H1 (cell line): Measurements from ENCODE around the gene RAD51B. TPM values are rescaled to one million over a fixed set of nuclear protein-coding genes. Genes with fewer than 3 reads are reported as not detected.

Experiments used
- CTCF ChIA-PET: fragments of 300-600 bp; sonication (Branson Sonifier 250); formaldehyde crosslinking; loops from one replicate; lab custom pipeline; 2021; ENCODE audit not compliant: partially characterized antibody; lab: Charles Lee
- POLR2A ChIA-PET: fragments of 300-600 bp; sonication (Branson Sonifier 250); formaldehyde crosslinking; loops from one replicate; lab custom pipeline; 2021; ENCODE audit warnings: inconsistent platforms; ENCODE audit not compliant: partially characterized antibody; lab: Charles Lee
- DNase-seq, 2 experiments: peaks; one replicate each; pipeline versions ENCODE4 v3.0.0 to v3.0.0-alpha.2; 2010 to 2022; ENCODE audit warnings: low spot score in 2 of 2, low read depth in 1 of 2, mixed read lengths in 1 of 2
- FAIRE-seq: peaks from 2 replicates; lab custom pipeline; 2011; peaks lifted over from hg19 to GRCh38; lab: Jason Lieb, UNC
- H2AFZ ChIP-seq: 2 replicates; pipeline ENCODE4 v1.8.1; 2012; ENCODE audit warnings: low read length, inconsistent platforms
- H2AK5ac ChIP-seq: 2 replicates; pipeline ENCODE4 v1.6.1; 2013; ENCODE audit warnings: low read depth, low read length
- H2BK120ac ChIP-seq: replicated peaks from 2 replicates; pipeline ENCODE3; 2013; ENCODE audit warnings: low read depth, low read length, inconsistent platforms
- H2BK12ac ChIP-seq: 2 replicates; pipeline ENCODE4 v1.6.1; 2013; ENCODE audit warnings: low read depth, low read length
- H2BK15ac ChIP-seq: 2 replicates; pipeline ENCODE4 v1.6.1; 2013; ENCODE audit warnings: low read length
- H2BK20ac ChIP-seq: 2 replicates; pipeline ENCODE4 v1.6.1; 2013; ENCODE audit warnings: low read length
- H2BK5ac ChIP-seq: 2 replicates; pipeline ENCODE4 v1.6.1; 2013; ENCODE audit warnings: low read depth, low read length
- H3K14ac ChIP-seq: 2 replicates; pipeline ENCODE4 v1.6.1; 2013; ENCODE audit warnings: inconsistent platforms; ENCODE audit not compliant: insufficient read length
- H3K18ac ChIP-seq: 2 replicates; pipeline ENCODE4 v1.6.1; 2013; ENCODE audit warnings: low read length; ENCODE audit errors: extremely low read depth
- H3K23ac ChIP-seq: 2 replicates; pipeline ENCODE4 v1.6.1; 2013; ENCODE audit warnings: inconsistent platforms; ENCODE audit not compliant: insufficient read length
- H3K23me2 ChIP-seq: 2 replicates; pipeline ENCODE4 v1.6.1; 2013; ENCODE audit warnings: low read depth, low read length
- H3K27ac ChIP-seq: 2 replicates; pipeline ENCODE4 v1.6.1; 2011; ENCODE audit warnings: low read depth, low read length, inconsistent platforms
- H3K27me3 ChIP-seq, 4 experiments: replicated peaks in 1 of 4; 1 replicate in 1 of 4; 2 replicates in 3 of 4; pipeline versions ENCODE4 v1.6.1 to v1.8.1; 2011 to 2013; ENCODE audit warnings: low read length in 3 of 4, mild to moderate bottlenecking in 3 of 4, inconsistent platforms in 2 of 4, mixed read lengths in 2 of 4, moderate library complexity in 1 of 4; ENCODE audit not compliant: control insufficient read depth in 3 of 4, insufficient read depth in 3 of 4; ENCODE audit errors: extremely low read depth in 1 of 4
- H3K36me3 ChIP-seq, 4 experiments: 2 replicates each; pipeline versions ENCODE4 v1.6.1 to v1.8.1; 2011 to 2013; ENCODE audit warnings: mild to moderate bottlenecking in 4 of 4, low read length in 3 of 4, moderate library complexity in 2 of 4, control low read depth in 1 of 4, inconsistent platforms in 1 of 4; ENCODE audit not compliant: insufficient read depth in 4 of 4, control insufficient read depth in 2 of 4
- H3K4ac ChIP-seq: replicated peaks from 2 replicates; pipeline ENCODE3; 2013; ENCODE audit warnings: low read length, low read depth, mixed read lengths, inconsistent platforms; ENCODE audit not compliant: insufficient read length
- H3K4me1 ChIP-seq, 4 experiments: replicated peaks in 1 of 4; 1 replicate in 1 of 4; 2 replicates in 3 of 4; pipeline versions ENCODE4 v1.6.1 to v1.8.1; 2011 to 2013; ENCODE audit warnings: low read length in 3 of 4, inconsistent platforms in 2 of 4, mixed read lengths in 1 of 4; ENCODE audit not compliant: insufficient read depth in 4 of 4, control insufficient read depth in 3 of 4
- H3K4me2 ChIP-seq, 2 experiments: 2 replicates each; pipeline versions ENCODE4 v1.6.1 to v1.8.1; 2011 to 2013; ENCODE audit warnings: low read depth in 2 of 2, low read length in 2 of 2, control low read depth in 1 of 2, inconsistent platforms in 1 of 2, mild to moderate bottlenecking in 1 of 2; ENCODE audit not compliant: insufficient read depth in 1 of 2
- H3K4me3 ChIP-seq, 4 experiments: fragments of 200-600, 300-600 bp in 1 of 4; sonication (generic), shearing (Covaris generic), sonication (Bioruptor Twin) in 1 of 4; 2 replicates each; pipeline versions ENCODE4 v1.5.1 to v1.8.1; 2011 to 2016; ENCODE audit warnings: low read length in 4 of 4, low read depth in 3 of 4, control low read depth in 2 of 4, inconsistent platforms in 2 of 4, mild to moderate bottlenecking in 2 of 4, mixed read lengths in 1 of 4, moderate library complexity in 1 of 4; ENCODE audit not compliant: insufficient read depth in 2 of 4; ENCODE audit errors: extremely low read depth in 1 of 4
- H3K56ac ChIP-seq: replicated peaks from 2 replicates; pipeline ENCODE3; 2013; ENCODE audit warnings: low read depth, mild to moderate bottlenecking, mixed read lengths, low read length, inconsistent platforms; ENCODE audit not compliant: insufficient read length
- H3K79me1 ChIP-seq: 2 replicates; pipeline ENCODE4 v1.6.1; 2013; ENCODE audit warnings: low read depth, low read length, control low read depth
- H3K79me2 ChIP-seq, 2 experiments: 2 replicates each; pipeline versions ENCODE4 v1.6.1 to v1.8.1; 2012 to 2013; ENCODE audit warnings: low read length in 2 of 2, mild to moderate bottlenecking in 2 of 2, inconsistent platforms in 1 of 2; ENCODE audit not compliant: insufficient read depth in 2 of 2, control insufficient read depth in 1 of 2
- H3K9ac ChIP-seq, 4 experiments: replicated peaks in 1 of 4; 1 replicate in 1 of 4; 2 replicates in 3 of 4; pipeline versions ENCODE4 v1.6.1 to v1.8.1; 2011 to 2013; ENCODE audit warnings: low read depth in 3 of 4, low read length in 3 of 4, control low read depth in 2 of 4, mild to moderate bottlenecking in 2 of 4, moderate library complexity in 2 of 4, inconsistent platforms in 1 of 4; ENCODE audit errors: extremely low read depth in 1 of 4
- H3K9me3 ChIP-seq, 2 experiments: 2 replicates each; pipeline versions ENCODE4 v1.6.1 to v1.8.1; 2012 to 2013; ENCODE audit warnings: mild to moderate bottlenecking in 2 of 2, moderate library complexity in 2 of 2, control low read depth in 1 of 2, inconsistent platforms in 1 of 2, low read depth in 1 of 2, low read length in 1 of 2, mixed read lengths in 1 of 2; ENCODE audit not compliant: insufficient read depth in 2 of 2
- H4K20me1 ChIP-seq, 2 experiments: replicated peaks in 1 of 2; 2 replicates each; pipeline versions ENCODE3 to v1.8.1; 2011 to 2013; ENCODE audit warnings: inconsistent platforms in 2 of 2, low read length in 2 of 2, mild to moderate bottlenecking in 1 of 2; ENCODE audit not compliant: insufficient read depth in 2 of 2, control insufficient read depth in 1 of 2
- H4K5ac ChIP-seq: 2 replicates; pipeline ENCODE4 v1.6.1; 2013; ENCODE audit warnings: low read length, low read depth, mixed read lengths, inconsistent platforms; ENCODE audit not compliant: insufficient read length
- H4K8ac ChIP-seq: 2 replicates; pipeline ENCODE4 v1.8.0; 2013; ENCODE audit warnings: mild to moderate bottlenecking, moderate library complexity, low read length, inconsistent platforms; ENCODE audit not compliant: insufficient read depth; ENCODE audit errors: extremely low read depth
- H4K91ac ChIP-seq: replicated peaks from 2 replicates; pipeline ENCODE3; 2013; ENCODE audit warnings: low read length, mixed read lengths, inconsistent platforms; ENCODE audit not compliant: insufficient read length
- CREB1 ChIP-seq: IDR thresholded peaks from 2 replicates; pipeline ENCODE4 v1.6.1; 2012; ENCODE audit warnings: inconsistent platforms
- EGR1 ChIP-seq: IDR thresholded peaks from 2 replicates; pipeline ENCODE4 v1.6.1; 2011; ENCODE audit warnings: low read depth, low read length, borderline replicate concordance
- EP300 ChIP-seq, 2 experiments: IDR thresholded peaks; 1 replicate in 1 of 2; 2 replicates in 1 of 2; pipeline ENCODE4 v1.6.1; 2011 to 2012; ENCODE audit warnings: low read depth in 2 of 2, low read length in 2 of 2, mild to moderate bottlenecking in 2 of 2, borderline replicate concordance in 1 of 2, inconsistent platforms in 1 of 2, moderate library complexity in 1 of 2
- KDM4A ChIP-seq: IDR thresholded peaks from one replicate; pipeline ENCODE4 v1.7.1; 2012; ENCODE audit warnings: low read depth, mild to moderate bottlenecking, moderate library complexity, low read length, inconsistent platforms; ENCODE audit not compliant: severe bottlenecking
- KDM5A ChIP-seq: fragments of 200-600 bp; IDR thresholded peaks from 2 replicates; pipeline ENCODE4 v1.7.1; 2012; ENCODE audit warnings: mild to moderate bottlenecking, low read length, inconsistent platforms, mixed read lengths
- PHF8 ChIP-seq: fragments of 200-600 bp; sonication (generic); conservative IDR thresholded peaks from 2 replicates; pipeline ENCODE4 v1.7.1; 2012; ENCODE audit warnings: low read depth, mild to moderate bottlenecking, inconsistent platforms, low read length, moderate library complexity
- RNF2 ChIP-seq: fragments of 200-900, 300-1000 bp; sonication (generic); IDR thresholded peaks from 2 replicates; pipeline ENCODE4 v1.7.1; 2016; ENCODE audit warnings: borderline replicate concordance, low read depth, mild to moderate bottlenecking, antibody characterized with exemption, low read length; ENCODE audit not compliant: poor library complexity, severe bottlenecking; ENCODE audit errors: missing control alignments
- SAP30 ChIP-seq: fragments of 300-600 bp; sonication (generic); IDR thresholded peaks from 2 replicates; pipeline ENCODE4 v1.7.1; 2012; ENCODE audit warnings: low read length, moderate library complexity, mild to moderate bottlenecking, inconsistent platforms; ENCODE audit not compliant: insufficient read depth, insufficient replicate concordance
- SIX5 ChIP-seq: IDR thresholded peaks from 2 replicates; pipeline ENCODE4 v1.6.1; 2011; ENCODE audit warnings: mild to moderate bottlenecking, low read depth, low read length
- SUZ12 ChIP-seq: fragments of 200-600 bp; sonication (generic); IDR thresholded peaks from 2 replicates; pipeline ENCODE4 v1.6.1; 2012; ENCODE audit warnings: mild to moderate bottlenecking, inconsistent platforms, low read length, moderate library complexity, mixed read lengths
- TAF1 ChIP-seq: IDR thresholded peaks from 2 replicates; pipeline ENCODE4 v1.6.1; 2011; ENCODE audit warnings: mild to moderate bottlenecking, low read depth, low read length
- TAF7 ChIP-seq: optimal IDR thresholded peaks from 2 replicates; pipeline ENCODE3; 2011; ENCODE audit warnings: low read depth, mild to moderate bottlenecking, inconsistent platforms, low read length, moderate library complexity, borderline replicate concordance
- WGBS, 2 experiments: shearing (Covaris generic) in 1 of 2; methylation state at CpG; one replicate each; pipeline versions ENCODE4 v1.1.6 to v1.1.7; 2013 to 2015; ENCODE audit warnings: low lambda C conversion rate in 2 of 2, mixed read lengths in 2 of 2, inconsistent platforms in 1 of 2, low coverage in 1 of 2, missing lambda C conversion rate in 1 of 2; ENCODE audit not compliant: insufficient replicate concordance in 2 of 2, insufficient coverage in 1 of 2, insufficient read length in 1 of 2; ENCODE audit errors: extremely low coverage in 1 of 2, missing lambda C conversion rate in 1 of 2; 5-methylcytosine and 5-hydroxymethylcytosine counted together
- polyA plus RNA-seq, 7 experiments: library from polyadenylated mRNA; depleted of rRNA in 3 of 7; stranded (reverse) in 5 of 7; unstranded in 2 of 7; fragments of >200 nt in 5 of 7; fragments of 200-250 nt in 2 of 7; gene quantifications; 1 replicate in 5 of 7; 2 replicates in 1 of 7; 4 replicates in 1 of 7; pipeline versions ENCODE4 v1.2.1 to v1.2.3, GENCODE V29; 2011 to 2013; ENCODE audit warnings: missing spikeins in 2 of 7, mixed read lengths in 2 of 7
- total RNA-seq: library from RNA; stranded (reverse); fragmentation: NEBNext Ultra II Directional; extraction: Animal tissue kit (Norgen Biotek cat#: 25700); gene quantifications from 2 replicates; pipeline ENCODE4 v1.2.1, GENCODE V29; 2021
- TF ChIP-seq, protein P1 (sequence below): IDR thresholded peaks from 2 replicates; pipeline ENCODE4 v1.6.1; 2011; ENCODE audit warnings: low read length, improper control_type of control experiment

The RAD51B gene
- total and polyA plus RNA-seq, 2 of the 8 experiments (the other 6 are each of a cell fraction or from before 2014, with no cell fraction given): 3.9 to 14.9 TPM

DNA sequence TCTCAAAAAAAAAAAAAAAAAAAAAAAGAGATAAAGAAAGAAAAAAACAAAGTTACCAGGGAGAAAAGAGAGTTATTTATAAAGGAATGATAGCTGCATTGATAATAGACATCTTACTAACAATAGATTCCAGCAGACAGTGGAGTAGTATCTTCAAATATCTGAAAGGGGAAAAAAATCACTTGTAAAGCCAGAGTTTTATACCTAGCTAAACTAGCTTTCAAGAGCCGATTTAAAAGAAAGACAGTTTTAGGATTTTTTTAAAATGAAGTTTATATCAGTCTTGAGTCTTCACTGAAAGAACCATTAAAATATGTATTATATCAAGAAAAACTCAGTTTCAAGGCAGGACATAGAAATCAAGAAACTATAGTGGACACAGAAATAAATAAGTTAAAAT, 710.9 kb downstream of the RAD51B start:
- Histone ChIP-seq H3K27ac (no peak overlapping the region), H2BK120ac (no peak overlapping the region), H2BK12ac (no peak overlapping the region), H4K5ac (no peak overlapping the region), H3K27me3 (no peaks in the 10 kb centered on the region), H3K4me3 (no peak overlapping the region), H3K23me2 (no peaks in the 10 kb centered on the region), H2BK15ac (no peak overlapping the region), H4K91ac (no peak overlapping the region), H3K23ac (no peak overlapping the region), H2AK5ac (no peak overlapping the region), H3K4me1 (no peaks in the 10 kb centered on the region; a peak in 1 of 7 replicates), H3K9me3 (peaks cover 7 to 13% of the 10 kb centered on the region in 2 experiments; a peak in 2 of 4 replicates), H3K79me1 (no peaks in the 10 kb centered on the region), H3K79me2 (no peaks in the 10 kb centered on the region), H3K9ac (no peak overlapping the region), H3K36me3 (no peaks in the 10 kb centered on the region; a peak in 1 of 8 replicates), H2BK20ac (no peak overlapping the region), H3K18ac (no peak overlapping the region), H4K20me1 (no peaks in the 10 kb centered on the region), H3K14ac (no peak overlapping the region), H3K56ac (no peak overlapping the region), H2AFZ (no peak overlapping the region), H4K8ac (no peak overlapping the region), H3K4ac (no peak overlapping the region), H3K4me2 (no peak overlapping the region), H2BK5ac (no peak overlapping the region)
- POLR2A ChIA-PET: no interaction called here
- CTCF ChIA-PET: interaction anchor here (0.6 kb wide), 1 partner anchor 760 kb away, joined by 3 read pairs; no protein-coding TSS in a partner anchor
- DNase-seq (no peak), FAIRE-seq (no peak)
- 95% methylated on average over 1 of the region's 1 CpG; no CpG with 5 or more reads in 1 of the 2 experiments for whole genome bisulfite sequencing, 2 experiments
- TF ChIP-seq SIX5 (no peak), TAF1 (no peak), SUZ12 (no peak), KDM5A (no peak), TAF7 (no peak), SAP30 (no peak), RNF2 (no peak), PHF8 (no peak), EP300 (IDR thresholded peaks at IDR 0.05; ENCODE audit: borderline replicate concordance in 1 of 2, low read depth in 2 of 2, low read length in 2 of 2) (no peak), CREB1 (no peak), EGR1 (no peak), KDM4A (no peak)
- TF ChIP-seq, protein P1, sequence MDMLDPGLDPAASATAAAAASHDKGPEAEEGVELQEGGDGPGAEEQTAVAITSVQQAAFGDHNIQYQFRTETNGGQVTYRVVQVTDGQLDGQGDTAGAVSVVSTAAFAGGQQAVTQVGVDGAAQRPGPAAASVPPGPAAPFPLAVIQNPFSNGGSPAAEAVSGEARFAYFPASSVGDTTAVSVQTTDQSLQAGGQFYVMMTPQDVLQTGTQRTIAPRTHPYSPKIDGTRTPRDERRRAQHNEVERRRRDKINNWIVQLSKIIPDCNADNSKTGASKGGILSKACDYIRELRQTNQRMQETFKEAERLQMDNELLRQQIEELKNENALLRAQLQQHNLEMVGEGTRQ: no peak
